Transverse colon (tissue), 4 donors: ENCODE results near the gene NXPH3. TPM values are rescaled to one million over a fixed set of nuclear protein-coding genes. Genes with fewer than 3 reads are reported as not detected.
"Not testable (repeated sequence)": the region's sequence is repeated elsewhere in the genome, so short reads cannot be mapped to it uniquely, and the experiment has no call there.

ENCODE experiments used
- DNase-seq: peaks from one replicate; pipeline ENCODE4 v3.0.0-alpha.2; 2019
- H3K27ac ChIP-seq, 4 donors: fragments of 200-600 bp; sonication (generic); 2 replicates each; pipeline ENCODE4 v1.5.1; 2016 to 2018; ENCODE audit warnings: inconsistent platforms in 4 of 4
- H3K27me3 ChIP-seq: fragments of 200-600 bp; sonication (generic); 2 replicates; pipeline ENCODE4 v1.5.1; 2017; ENCODE audit warnings: inconsistent platforms
- H3K36me3 ChIP-seq, 4 donors: fragments of 200-600 bp; sonication (generic); 2 replicates each; pipeline ENCODE4 v1.5.1; 2017 to 2019; ENCODE audit warnings: inconsistent platforms in 4 of 4
- H3K4me1 ChIP-seq, 4 donors: fragments of 200-600 bp; sonication (generic); 2 replicates each; pipeline ENCODE4 v1.5.1; 2017 to 2020; ENCODE audit warnings: inconsistent platforms in 4 of 4
- H3K4me3 ChIP-seq, 4 donors: fragments of 200-600 bp; sonication (generic); 1 replicate in 1 of 4; 2 replicates in 3 of 4; pipeline versions ENCODE4 v1.5.1 to v1.6.1; 2017 to 2019; ENCODE audit warnings: inconsistent platforms in 4 of 4
- H3K9me3 ChIP-seq, 2 donors: fragments of 200-600 bp; sonication (generic); 2 replicates each; pipeline ENCODE4 v1.5.1; 2017 to 2019; ENCODE audit warnings: inconsistent platforms in 2 of 2
- EP300 ChIP-seq: sonication (generic); formaldehyde crosslinking; IDR thresholded peaks from one replicate; pipeline ENCODE4 v1.6.1; 2017; ENCODE audit warnings: antibody characterized with exemption, low read depth
- POLR2A ChIP-seq: fragments of 450-650 bp; IDR thresholded peaks from one replicate; pipeline ENCODE4 v1.6.1; 2016; ENCODE audit warnings: antibody characterized with exemption, mild to moderate bottlenecking, moderate library complexity
- POLR2AphosphoS5 ChIP-seq, 3 donors: sonication (generic); formaldehyde crosslinking; IDR thresholded peaks; one replicate each; pipeline ENCODE4 v1.6.1; 2016; ENCODE audit warnings: antibody characterized with exemption in 3 of 3
- WGBS, 2 donors: methylation state at CpG; one replicate each; pipeline ENCODE4 v1.1.5; 2018; ENCODE audit warnings: low coverage in 1 of 2; 5-methylcytosine and 5-hydroxymethylcytosine counted together
- in situ Hi-C, 4 donors: fragments of 200-750 bp; cut with MboI; loops; one replicate each; pipeline versions ENCODE4 v1.15.0 to v1.15.1; 2017; ENCODE audit warnings: low sequenced_read_pairs in 3 of 4, low pct_ligation_motif_present in 1 of 4, low pct_unique_long_range_greater_than_20kb in 1 of 4
- intact Hi-C: fragments of 100-400 bp; cut with DNase I; formaldehyde crosslinking; loops from one replicate; pipeline ENCODE4 v1.15.1; 2023; ENCODE audit warnings: low total_unique reads
- total RNA-seq, 4 donors: library from RNA; depleted of rRNA; stranded (reverse); fragments of >200 nt; gene quantifications; one replicate each; pipeline ENCODE4 v1.1.0, GENCODE V29; 2016
- TF ChIP-seq, protein P1 (sequence below), 5 experiments: fragments of 200-600 bp in 3 of 5; fragments of 450-650 bp in 2 of 5; sonication (generic) in 3 of 5; IDR thresholded peaks; 1 replicate in 2 of 5; 2 replicates in 3 of 5; pipeline ENCODE4 v1.5.1; 2016 to 2017; ENCODE audit warnings: antibody characterized with exemption in 5 of 5, inconsistent platforms in 3 of 5, mild to moderate bottlenecking in 2 of 5, moderate library complexity in 1 of 5

Gene NXPH3
- total RNA-seq, 4 donors from 2014 or later = 0.20 to 4.6 (median 2.6) TPM

DNA sequence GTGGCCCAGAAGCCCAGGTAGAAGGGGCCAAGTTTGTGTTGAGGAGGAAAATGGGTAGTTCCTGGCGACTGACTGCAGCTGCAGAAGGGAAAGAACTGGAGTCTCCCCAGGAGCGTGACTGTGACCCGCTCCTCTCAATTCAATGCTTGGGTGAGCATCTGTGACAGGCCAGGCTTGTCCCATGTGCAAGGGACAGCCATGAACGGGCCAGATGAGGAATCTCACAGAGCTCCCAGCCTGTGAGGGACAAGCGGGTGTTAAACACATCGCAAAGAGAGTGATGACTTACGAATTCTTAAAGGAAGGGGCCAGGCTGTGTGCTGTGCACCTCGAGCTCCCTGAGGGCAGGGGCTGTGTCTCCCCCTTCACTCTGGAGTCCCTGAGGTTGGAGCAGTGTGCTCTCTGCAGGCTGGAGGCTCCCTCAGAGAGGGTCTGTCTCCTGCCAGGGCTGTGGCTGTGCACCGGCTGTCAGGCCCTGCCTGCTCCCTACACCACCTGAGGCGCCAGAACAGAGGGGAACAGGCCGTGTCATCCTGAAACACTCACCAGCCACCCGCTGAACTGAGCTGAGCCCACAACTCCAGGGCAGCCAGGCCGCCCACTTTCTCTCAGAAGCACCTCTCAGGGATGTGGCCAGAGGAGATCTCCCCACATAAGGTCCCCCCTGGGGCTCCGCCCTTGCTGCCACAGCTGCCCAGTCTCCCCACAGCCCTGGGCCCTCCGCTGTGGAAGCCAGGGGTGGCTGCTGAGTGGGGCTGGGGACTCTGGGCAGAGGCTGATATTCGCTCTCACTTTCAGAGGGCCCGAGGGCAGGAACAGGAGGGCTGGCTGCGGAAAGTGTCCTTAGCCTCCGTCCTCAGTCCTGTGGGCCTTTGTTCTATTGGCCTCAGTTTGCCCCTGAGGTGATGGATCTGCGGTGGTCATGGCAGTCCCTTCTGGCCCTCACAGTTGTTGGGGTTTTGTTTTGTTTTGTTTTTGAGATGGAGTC, 25.7 kb upstream of the NXPH3 start:
- TF ChIP-seq EP300 (no peak), POLR2AphosphoS5 (IDR thresholded peaks at IDR 0.05) (no peak), POLR2A (no peak)
- TF ChIP-seq, protein P1, sequence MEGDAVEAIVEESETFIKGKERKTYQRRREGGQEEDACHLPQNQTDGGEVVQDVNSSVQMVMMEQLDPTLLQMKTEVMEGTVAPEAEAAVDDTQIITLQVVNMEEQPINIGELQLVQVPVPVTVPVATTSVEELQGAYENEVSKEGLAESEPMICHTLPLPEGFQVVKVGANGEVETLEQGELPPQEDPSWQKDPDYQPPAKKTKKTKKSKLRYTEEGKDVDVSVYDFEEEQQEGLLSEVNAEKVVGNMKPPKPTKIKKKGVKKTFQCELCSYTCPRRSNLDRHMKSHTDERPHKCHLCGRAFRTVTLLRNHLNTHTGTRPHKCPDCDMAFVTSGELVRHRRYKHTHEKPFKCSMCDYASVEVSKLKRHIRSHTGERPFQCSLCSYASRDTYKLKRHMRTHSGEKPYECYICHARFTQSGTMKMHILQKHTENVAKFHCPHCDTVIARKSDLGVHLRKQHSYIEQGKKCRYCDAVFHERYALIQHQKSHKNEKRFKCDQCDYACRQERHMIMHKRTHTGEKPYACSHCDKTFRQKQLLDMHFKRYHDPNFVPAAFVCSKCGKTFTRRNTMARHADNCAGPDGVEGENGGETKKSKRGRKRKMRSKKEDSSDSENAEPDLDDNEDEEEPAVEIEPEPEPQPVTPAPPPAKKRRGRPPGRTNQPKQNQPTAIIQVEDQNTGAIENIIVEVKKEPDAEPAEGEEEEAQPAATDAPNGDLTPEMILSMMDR (IDR thresholded peaks at IDR 0.05) = no peak
- intact Hi-C loops (loop anchor here (2.0 kb wide), 1 partner anchor 53 kb away; no protein-coding TSS in a partner anchor), in situ Hi-C loops (loop anchor here (10.0 to 25.0 kb wide), 6 partner anchors 55 to 437 kb away; partner anchors contain the start of genes DLX3 (in 1 of the 4) and NGFR (in 1 of the 4))
- DNase-seq = no peak
- Histone ChIP-seq H3K27ac (no peak overlapping the region), H3K36me3 (no peaks in the 10 kb centered on the region), H3K27me3 (no peaks in the 10 kb centered on the region), H3K9me3 (no peaks in the 10 kb centered on the region), H3K4me3 (no peak overlapping the region), H3K4me1 (no peaks in the 10 kb centered on the region)
- 62 to 90% methylated on average over 2 to 20 of the region's 20 CpGs for WGBS, 2 donors

- in situ Hi-C loops = loop anchor here (10.0 to 25.0 kb wide), 6 partner anchors 56 to 437 kb away; partner anchors contain the start of genes DLX3 (in 1 of the 4) and NGFR (in 1 of the 4)
- H3K4me3 ChIP-seq, H3K27me3 ChIP-seq, DNase-seq, H3K27ac ChIP-seq, H3K9me3 ChIP-seq, H3K4me1 ChIP-seq, H3K36me3 ChIP-seq, intact Hi-C loops: not testable (repeated sequence)
- 90 to 100% methylated on average over 1 to 9 of the region's 9 CpGs for WGBS, 2 donors
Measured at GRCh38 chr17:49550764-49551163, 24.9 kb upstream of the NXPH3 start.

DNA sequence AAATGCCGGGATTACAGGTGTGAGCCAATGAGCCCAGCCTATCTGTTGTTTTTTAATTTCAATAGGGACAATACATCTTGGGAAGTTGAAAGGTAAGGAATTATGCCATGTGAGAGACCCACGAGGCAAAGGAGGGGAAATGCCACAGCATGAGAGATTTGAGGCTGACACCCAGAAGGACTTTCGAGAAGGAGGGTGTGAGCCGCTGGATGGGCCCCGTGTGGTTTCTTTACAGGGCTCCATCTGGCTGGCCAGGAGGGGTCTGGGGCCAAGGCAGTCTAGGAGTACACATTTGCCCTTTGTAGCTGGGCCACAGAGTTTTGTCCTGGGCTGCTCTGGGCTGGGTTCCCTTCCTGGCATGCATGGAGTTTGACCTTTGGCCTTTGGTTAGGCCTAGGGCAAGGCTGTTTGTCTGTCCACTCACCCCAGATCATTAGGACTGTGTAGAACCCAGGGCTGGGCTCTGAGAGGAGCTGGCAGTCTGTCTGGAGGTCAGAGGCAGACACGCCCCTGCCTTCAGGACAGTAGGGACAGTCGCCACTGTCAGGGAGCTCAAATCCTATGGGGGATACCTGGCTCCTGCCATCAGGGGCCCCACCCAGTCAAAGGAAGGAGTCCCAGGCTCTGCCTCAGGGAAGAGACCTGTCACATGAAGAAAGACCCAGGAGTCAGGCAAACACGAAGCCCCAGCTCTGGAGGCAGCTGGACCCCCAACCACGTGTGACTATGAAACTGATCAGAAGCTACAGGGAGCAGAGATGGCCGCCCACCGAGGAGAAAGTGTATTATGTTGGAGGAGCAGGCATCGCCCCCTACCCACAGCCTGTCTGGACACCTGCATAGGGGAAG, 24.2 kb upstream of the NXPH3 start:
- 80 to 100% methylated on average over 1 to 12 of the region's 12 CpGs for WGBS, 2 donors
- Histone ChIP-seq H3K27ac (no peak overlapping the region), H3K4me1 (peaks cover 3 to 6% (median 5%) of the 10 kb centered on the region in 4 donors), H3K27me3 (no peaks in the 10 kb centered on the region), H3K36me3 (no peaks in the 10 kb centered on the region), H3K9me3 (no peaks in the 10 kb centered on the region), H3K4me3 (no peak overlapping the region)
- intact Hi-C loops (no loop called here), in situ Hi-C loops (loop anchor here (10.0 to 25.0 kb wide), 6 partner anchors 57 to 436 kb away; partner anchors contain the start of genes DLX3 (in 1 of the 4) and NGFR (in 1 of the 4))
- DNase-seq = no peak
- no peak for TF ChIP-seq POLR2A
- TF ChIP-seq, protein P1 (IDR thresholded peaks at IDR 0.05) = no peak
- no peak for TF ChIP-seq EP300
- TF ChIP-seq POLR2AphosphoS5 (IDR thresholded peaks at IDR 0.05) = no peak

DNA sequence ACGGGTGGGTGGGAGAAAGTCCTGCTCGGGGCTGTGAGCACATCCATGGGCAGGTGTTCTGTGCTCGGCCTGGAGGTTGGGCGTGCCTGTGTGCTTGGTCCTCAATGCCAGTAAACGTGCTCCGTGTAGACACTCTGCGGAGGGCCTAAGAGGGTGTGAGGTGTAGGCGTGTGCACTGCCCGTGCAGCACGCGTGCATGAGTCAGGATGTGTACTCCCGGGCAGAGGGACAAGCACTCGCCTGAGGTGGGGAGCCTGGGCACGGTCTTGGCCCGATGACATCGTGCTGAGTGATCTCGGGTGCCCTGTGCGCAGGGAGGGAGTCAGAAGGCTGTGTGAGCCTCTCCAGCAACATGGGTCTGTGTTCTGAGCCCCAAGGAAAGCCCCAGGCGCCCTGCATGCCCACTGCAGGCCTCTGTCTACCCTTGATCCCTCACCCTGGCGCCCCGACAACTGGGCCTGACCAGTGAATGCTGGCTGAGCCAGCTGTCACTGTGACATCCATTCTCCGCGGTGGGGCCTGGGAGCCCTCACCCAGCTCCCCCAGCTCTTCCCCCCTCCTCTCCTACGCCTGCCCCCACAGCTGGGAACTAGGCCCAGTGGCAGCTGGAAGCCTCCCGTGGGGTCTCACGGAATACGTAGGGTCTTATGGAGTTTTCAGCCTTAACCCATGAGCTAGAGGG, 23.5 kb upstream of the NXPH3 start:
- H3K4me1 ChIP-seq = peaks cover 3 to 8% (median 6%) of the 10 kb centered on the region in 4 donors
- no peak overlapping the region for H3K4me3 ChIP-seq
- no peaks in the 10 kb centered on the region for H3K36me3 ChIP-seq
- WGBS, 2 donors = 63 to 94% methylated on average over 6 to 27 of the region's 27 CpGs
- no peak for DNase-seq
- TF ChIP-seq POLR2AphosphoS5 (IDR thresholded peaks at IDR 0.05) (no peak), EP300 (no peak), POLR2A (no peak)
- TF ChIP-seq, protein P1 (IDR thresholded peaks at IDR 0.05) = no peak
- no peaks in the 10 kb centered on the region for H3K9me3 ChIP-seq
- in situ Hi-C loops = loop anchor here (10.0 to 25.0 kb wide), 6 partner anchors 57 to 435 kb away; partner anchors contain the start of genes DLX3 (in 1 of the 4) and NGFR (in 1 of the 4)
- H3K27me3 ChIP-seq = no peaks in the 10 kb centered on the region
- no peak overlapping the region for H3K27ac ChIP-seq
- intact Hi-C loops = no loop called here
